ENCODE measurements around the gene TBC1D4.
A peak's percentile ranks its signal among the peaks of the same experiment; 100 is the strongest.

Gene TBC1D4

GRCh38 chr13:75366380-75367280 lies 115.3 kb downstream of the TBC1D4 start:
- no peak for TF ChIP-seq CTCF (IDR thresholded peaks at IDR 0.05; ENCODE audit: low read depth, low read length)
- in situ Hi-C loops (cut with HindIII; ENCODE audit: low sequenced_read_pairs) = no loop called here
- DNase-seq (ENCODE audit: low read depth, low spot score) = no peak
- no peak overlapping the region for H3K4me3 ChIP-seq (ENCODE audit: low read depth, low read length)

- in situ Hi-C loops (cut with HindIII; ENCODE audit: low sequenced_read_pairs) = no loop called here
- no peak for TF ChIP-seq CTCF (IDR thresholded peaks at IDR 0.05; ENCODE audit: low read depth, low read length)
Observed at GRCh38 chr13:75365724-75366173, 116.2 kb downstream of the TBC1D4 start.

GRCh38 chr13:75364131-75364713 lies 117.7 kb downstream of the TBC1D4 start:
- TF ChIP-seq CTCF (IDR thresholded peaks at IDR 0.05; ENCODE audit: low read depth, low read length) = no peak
- DNase-seq (ENCODE audit: low read depth, low spot score) = no peak
- no peak overlapping the region for H3K4me3 ChIP-seq (ENCODE audit: low read depth, low read length)
- in situ Hi-C loops (cut with HindIII; ENCODE audit: low sequenced_read_pairs) = no loop called here

More at GRCh38 chr13:75365724-75366173, 116.2 kb downstream of the TBC1D4 start:
- H3K4me3 ChIP-seq (ENCODE audit: low read depth, low read length) = peak overlapping the region; percentile 8
- DNase-seq (ENCODE audit: low read depth, low spot score) = peak; percentile 84

- no peak for DNase-seq (ENCODE audit: low read depth, low spot score)
- no peak for TF ChIP-seq CTCF (IDR thresholded peaks at IDR 0.05; ENCODE audit: low read depth, low read length)
- in situ Hi-C loops (cut with HindIII; ENCODE audit: low sequenced_read_pairs) = no loop called here
- H3K4me3 ChIP-seq (ENCODE audit: low read depth, low read length) = no peak overlapping the region
Observed at GRCh38 chr13:75363371-75363770, 118.6 kb downstream of the TBC1D4 start.

- in situ Hi-C loops (cut with HindIII; ENCODE audit: low sequenced_read_pairs) = no loop called here
- no peak overlapping the region for H3K4me3 ChIP-seq (ENCODE audit: low read depth, low read length)
- TF ChIP-seq CTCF (IDR thresholded peaks at IDR 0.05; ENCODE audit: low read depth, low read length) = no peak
- no peak for DNase-seq (ENCODE audit: low read depth, low spot score)
Observed at GRCh38 chr13:75362026-75362425, 119.9 kb downstream of the TBC1D4 start.

GRCh38 chr13:75360170-75360569 lies 121.8 kb downstream of the TBC1D4 start:
- no peak for DNase-seq (ENCODE audit: low read depth, low spot score)
- no peak overlapping the region for H3K4me3 ChIP-seq (ENCODE audit: low read depth, low read length)
- in situ Hi-C loops (cut with HindIII; ENCODE audit: low sequenced_read_pairs) = no loop called here
- TF ChIP-seq CTCF (IDR thresholded peaks at IDR 0.05; ENCODE audit: low read depth, low read length) = no peak

Data from astrocyte of the spinal cord (primary cell).